ENCODE data around the gene TMEM52.

DNA sequence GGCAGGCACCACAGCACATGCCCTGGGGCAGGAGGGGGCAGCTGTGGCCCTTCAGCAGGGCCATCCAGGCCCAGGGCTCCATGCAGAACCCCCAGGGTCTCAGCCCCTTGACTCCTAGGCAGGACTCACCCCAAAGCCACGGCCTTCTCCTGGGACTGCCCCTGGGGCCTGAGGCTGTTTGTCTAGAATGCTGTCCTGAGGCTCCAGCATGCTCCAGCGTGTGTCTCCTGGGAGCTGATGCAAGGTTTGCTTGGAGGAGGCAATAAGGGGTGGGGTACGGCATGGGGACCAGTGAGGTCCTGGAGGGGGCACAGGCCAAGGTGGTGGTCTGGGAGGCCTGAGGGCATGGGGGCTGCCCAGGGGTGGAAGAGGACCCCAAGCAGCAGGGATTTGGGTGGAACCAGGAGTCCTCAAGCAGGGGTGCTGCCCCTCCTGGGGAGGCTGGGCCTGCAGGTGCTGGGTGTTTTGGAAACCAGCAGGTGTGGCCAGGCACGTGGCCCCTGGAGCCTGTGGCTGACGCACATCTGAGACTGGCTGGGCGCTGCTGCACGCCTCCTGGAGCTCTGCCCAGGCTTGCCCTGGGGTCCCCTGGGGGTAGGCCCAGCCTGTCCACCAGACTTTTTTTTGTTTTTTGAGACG lies 11.9 kb downstream of the TMEM52 start:
- TF ChIP-seq EP300 (IDR thresholded peaks at IDR 0.05) = no peak
- TF ChIP-seq, protein P1, sequence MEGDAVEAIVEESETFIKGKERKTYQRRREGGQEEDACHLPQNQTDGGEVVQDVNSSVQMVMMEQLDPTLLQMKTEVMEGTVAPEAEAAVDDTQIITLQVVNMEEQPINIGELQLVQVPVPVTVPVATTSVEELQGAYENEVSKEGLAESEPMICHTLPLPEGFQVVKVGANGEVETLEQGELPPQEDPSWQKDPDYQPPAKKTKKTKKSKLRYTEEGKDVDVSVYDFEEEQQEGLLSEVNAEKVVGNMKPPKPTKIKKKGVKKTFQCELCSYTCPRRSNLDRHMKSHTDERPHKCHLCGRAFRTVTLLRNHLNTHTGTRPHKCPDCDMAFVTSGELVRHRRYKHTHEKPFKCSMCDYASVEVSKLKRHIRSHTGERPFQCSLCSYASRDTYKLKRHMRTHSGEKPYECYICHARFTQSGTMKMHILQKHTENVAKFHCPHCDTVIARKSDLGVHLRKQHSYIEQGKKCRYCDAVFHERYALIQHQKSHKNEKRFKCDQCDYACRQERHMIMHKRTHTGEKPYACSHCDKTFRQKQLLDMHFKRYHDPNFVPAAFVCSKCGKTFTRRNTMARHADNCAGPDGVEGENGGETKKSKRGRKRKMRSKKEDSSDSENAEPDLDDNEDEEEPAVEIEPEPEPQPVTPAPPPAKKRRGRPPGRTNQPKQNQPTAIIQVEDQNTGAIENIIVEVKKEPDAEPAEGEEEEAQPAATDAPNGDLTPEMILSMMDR (IDR thresholded peaks at IDR 0.05) = no peak

Measured in ovary (tissue), 3 donors.